Thoracic aorta (tissue), 2 donors: ENCODE measurements around the gene OVOL3. TPM values are rescaled to one million over a fixed set of nuclear protein-coding genes. Genes with fewer than 3 reads are reported as not detected.

Experiments
- ATAC-seq: fragments of 150-250 bp; one replicate; pipeline ENCODE4 v1.8.0; 2017; ENCODE audit warnings: low read depth; ENCODE audit not compliant: insufficient number of reproducible peaks, low FRiP score
- DNase-seq: peaks from one replicate; pipeline ENCODE4 v3.0.0-alpha.2; 2020; ENCODE audit warnings: low spot score
- H3K27ac ChIP-seq, 2 donors: fragments of 200-600 bp; sonication (generic); 1 replicate in 1 of 2; 2 replicates in 1 of 2; pipeline ENCODE4 v1.5.1; 2016; ENCODE audit warnings: mild to moderate bottlenecking in 2 of 2, moderate library complexity in 2 of 2
- H3K27me3 ChIP-seq: fragments of 200-600 bp; sonication (generic); replicated peaks from 2 replicates; pipeline ENCODE4 v1.6.0; 2016; ENCODE audit warnings: mild to moderate bottlenecking; ENCODE audit not compliant: insufficient read depth
- H3K36me3 ChIP-seq: fragments of 200-600 bp; sonication (generic); one replicate; pipeline ENCODE4 v1.5.1; 2016
- H3K4me1 ChIP-seq, 2 donors: fragments of 200-600 bp; sonication (generic); 1 replicate in 1 of 2; 2 replicates in 1 of 2; pipeline versions ENCODE4 v1.5.1 to v1.6.0; 2016; ENCODE audit warnings: low read depth in 2 of 2, mild to moderate bottlenecking in 1 of 2; ENCODE audit not compliant: control insufficient read depth in 1 of 2
- H3K4me3 ChIP-seq: fragments of 200-600 bp; sonication (generic); 2 replicates; pipeline ENCODE4 v1.5.1; 2016; ENCODE audit warnings: mild to moderate bottlenecking
- H3K9me3 ChIP-seq: fragments of 200-600 bp; sonication (generic); 2 replicates; pipeline ENCODE4 v1.5.1; 2016
- total RNA-seq, 2 donors: library from RNA; depleted of rRNA; stranded (reverse); fragments of >200 nt; gene quantifications; one replicate each; pipeline versions ENCODE4 v1.1.0 to v1.2.3, GENCODE V29; 2016
- TF ChIP-seq, protein P1 (sequence below): fragments of 200-600 bp; sonication (generic); IDR thresholded peaks from one replicate; pipeline ENCODE4 v1.5.1; 2019; ENCODE audit warnings: antibody characterized with exemption

OVOL3 gene
- total RNA-seq, 2 donors from 2014 or later, result not detected

DNA sequence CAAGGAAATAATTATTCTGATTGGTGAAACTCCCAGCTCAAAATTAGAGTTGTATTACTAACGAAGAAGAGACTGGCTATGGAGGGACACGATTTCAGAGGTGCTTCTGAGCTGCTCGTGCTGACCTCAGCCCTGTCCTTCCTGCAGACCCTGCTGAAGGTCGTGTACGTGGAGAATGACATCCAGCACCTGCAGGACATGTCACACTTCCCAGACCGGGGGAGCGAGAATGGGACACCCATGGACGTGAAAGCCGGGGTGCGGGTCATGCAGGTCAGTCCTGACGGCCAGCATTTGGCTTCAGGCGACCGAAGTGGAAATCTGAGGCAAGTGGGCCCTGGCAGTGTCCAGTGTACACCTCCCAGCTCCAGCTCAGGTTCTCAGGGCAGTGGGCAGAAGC is 28.0 kb upstream of the OVOL3 start:
- H3K27ac ChIP-seq, result no peak overlapping the region
- no peaks in the 10 kb centered on the region for H3K27me3 ChIP-seq
- H3K4me1 ChIP-seq, result no peaks in the 10 kb centered on the region
- H3K9me3 ChIP-seq, result no peaks in the 10 kb centered on the region
- DNase-seq (no peak), ATAC-seq (no peak)
- H3K4me3 ChIP-seq, result no peak overlapping the region
- TF ChIP-seq, protein P1, sequence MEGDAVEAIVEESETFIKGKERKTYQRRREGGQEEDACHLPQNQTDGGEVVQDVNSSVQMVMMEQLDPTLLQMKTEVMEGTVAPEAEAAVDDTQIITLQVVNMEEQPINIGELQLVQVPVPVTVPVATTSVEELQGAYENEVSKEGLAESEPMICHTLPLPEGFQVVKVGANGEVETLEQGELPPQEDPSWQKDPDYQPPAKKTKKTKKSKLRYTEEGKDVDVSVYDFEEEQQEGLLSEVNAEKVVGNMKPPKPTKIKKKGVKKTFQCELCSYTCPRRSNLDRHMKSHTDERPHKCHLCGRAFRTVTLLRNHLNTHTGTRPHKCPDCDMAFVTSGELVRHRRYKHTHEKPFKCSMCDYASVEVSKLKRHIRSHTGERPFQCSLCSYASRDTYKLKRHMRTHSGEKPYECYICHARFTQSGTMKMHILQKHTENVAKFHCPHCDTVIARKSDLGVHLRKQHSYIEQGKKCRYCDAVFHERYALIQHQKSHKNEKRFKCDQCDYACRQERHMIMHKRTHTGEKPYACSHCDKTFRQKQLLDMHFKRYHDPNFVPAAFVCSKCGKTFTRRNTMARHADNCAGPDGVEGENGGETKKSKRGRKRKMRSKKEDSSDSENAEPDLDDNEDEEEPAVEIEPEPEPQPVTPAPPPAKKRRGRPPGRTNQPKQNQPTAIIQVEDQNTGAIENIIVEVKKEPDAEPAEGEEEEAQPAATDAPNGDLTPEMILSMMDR, result no peak
- H3K36me3 ChIP-seq, result no peaks in the 10 kb centered on the region

GRCh38 chr19:36084231-36085009 is 26.5 kb upstream of the OVOL3 start:
- H3K4me3 ChIP-seq, result no peak overlapping the region
- H3K9me3 ChIP-seq, result no peaks in the 10 kb centered on the region
- H3K27ac ChIP-seq, result no peak overlapping the region
- ATAC-seq (no peak), DNase-seq (no peak)
- TF ChIP-seq, protein P1, result no peak
- H3K4me1 ChIP-seq, result no peaks in the 10 kb centered on the region
- no peaks in the 10 kb centered on the region for H3K36me3 ChIP-seq
- H3K27me3 ChIP-seq, result no peaks in the 10 kb centered on the region

GRCh38 chr19:36086326-36086725 is 24.6 kb upstream of the OVOL3 start:
- TF ChIP-seq, protein P1, result no peak
- Histone ChIP-seq H3K4me3 (no peak overlapping the region), H3K4me1 (no peaks in the 10 kb centered on the region), H3K9me3 (no peaks in the 10 kb centered on the region), H3K27ac (no peak overlapping the region), H3K36me3 (no peaks in the 10 kb centered on the region), H3K27me3 (no peaks in the 10 kb centered on the region)
- no peak for DNase-seq
- ATAC-seq, result no peak

DNA sequence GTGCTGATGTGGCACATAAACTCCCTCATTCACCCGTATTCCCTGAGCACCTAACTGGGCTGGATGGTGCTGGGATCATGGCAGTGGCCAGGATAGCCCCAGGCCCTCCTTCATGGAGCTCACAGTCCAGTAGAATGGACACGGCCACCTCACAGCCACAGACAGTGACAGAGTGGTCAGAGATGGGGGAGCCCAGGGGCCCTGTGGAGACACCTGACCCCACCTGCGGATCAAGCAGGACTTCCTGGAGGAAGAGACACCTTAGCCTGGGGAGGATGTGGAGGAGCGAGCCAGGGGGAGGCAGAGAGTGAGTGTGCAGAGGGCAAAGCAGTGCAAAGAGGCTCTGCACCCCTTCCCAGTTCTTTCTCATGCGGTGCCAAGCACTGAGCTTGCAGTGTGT is 21.1 kb upstream of the OVOL3 start:
- no peak for DNase-seq
- H3K4me1 ChIP-seq, result no peaks in the 10 kb centered on the region
- no peaks in the 10 kb centered on the region for H3K27me3 ChIP-seq

DNA sequence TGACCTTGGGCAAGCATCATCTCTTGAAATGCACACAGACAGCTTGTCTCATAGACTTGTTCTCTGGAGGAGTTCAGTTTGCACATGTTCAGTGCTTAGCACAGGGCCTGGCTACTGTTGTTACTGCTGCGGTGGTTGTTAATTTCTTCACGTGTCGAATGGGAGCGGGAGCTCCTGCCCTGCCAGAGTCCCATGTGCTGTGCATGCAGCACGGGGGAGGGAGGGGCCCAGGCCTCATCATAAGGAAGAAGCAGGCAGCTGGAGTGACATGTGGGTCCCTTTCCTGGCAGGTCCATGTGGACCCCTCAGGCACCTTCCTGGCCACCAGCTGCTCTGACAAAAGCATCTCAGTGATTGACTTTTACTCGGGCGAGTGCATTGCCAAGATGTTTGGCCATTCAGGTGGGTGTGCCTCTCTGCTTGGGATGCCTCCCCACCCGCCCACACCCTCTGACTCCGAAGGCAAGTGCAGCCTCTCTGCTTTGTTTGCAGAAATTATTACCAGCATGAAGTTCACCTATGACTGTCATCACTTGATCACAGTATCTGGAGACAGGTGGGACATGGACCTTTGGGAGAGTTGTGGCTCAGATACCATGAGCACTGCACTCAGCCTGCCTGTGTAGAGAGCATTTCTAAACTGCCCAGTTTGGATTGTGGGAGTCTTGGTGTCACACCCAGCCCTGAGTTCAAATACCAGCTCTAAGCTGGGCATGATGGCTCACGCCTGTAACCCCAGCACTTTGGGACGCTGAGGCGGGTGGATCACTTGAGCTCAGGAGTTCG is 19.8 kb upstream of the OVOL3 start:
- no peak for ATAC-seq
- TF ChIP-seq, protein P1, result no peak
- Histone ChIP-seq H3K9me3 (no peaks in the 10 kb centered on the region), H3K4me1 (no peaks in the 10 kb centered on the region), H3K36me3 (no peaks in the 10 kb centered on the region), H3K4me3 (no peak overlapping the region), H3K27ac (no peak overlapping the region), H3K27me3 (no peaks in the 10 kb centered on the region)
- no peak for DNase-seq

More for the DNA sequence above, 21.1 kb upstream of the OVOL3 start:
- Histone ChIP-seq H3K27ac (no peak overlapping the region), H3K4me3 (no peak overlapping the region), H3K9me3 (no peaks in the 10 kb centered on the region), H3K36me3 (no peaks in the 10 kb centered on the region)
- TF ChIP-seq, protein P1, result no peak
- no peak for ATAC-seq
